Spleen (tissue), 11 donors: Measurements from ENCODE around the gene RHOBTB3. TPM values are rescaled to one million over a fixed set of nuclear protein-coding genes. Genes with fewer than 3 reads are reported as not detected.

ENCODE experiments used
- DNase-seq: peaks from one replicate; pipeline ENCODE4 v3.0.0-alpha.2; 2020
- H3K27ac ChIP-seq, 8 donors: fragments of 200-600 bp; sonication (generic) in 7 of 8; 1 replicate in 4 of 8; 2 replicates in 4 of 8; pipeline versions ENCODE4 v1.5.0 to v1.8.0; 2016 to 2021; ENCODE audit warnings: inconsistent platforms in 4 of 8, mild to moderate bottlenecking in 4 of 8, moderate library complexity in 1 of 8
- H3K27me3 ChIP-seq, 7 donors: fragments of 200-600 bp; sonication (generic) in 6 of 7; replicated peaks in 1 of 7; 1 replicate in 4 of 7; 2 replicates in 3 of 7; pipeline versions ENCODE4 v1.5.0 to v1.8.0; 2016 to 2021; ENCODE audit warnings: inconsistent platforms in 3 of 7, mild to moderate bottlenecking in 1 of 7
- H3K36me3 ChIP-seq, 6 donors: fragments of 200-600 bp; sonication (generic) in 5 of 6; 1 replicate in 4 of 6; 2 replicates in 2 of 6; pipeline versions ENCODE4 v1.5.0 to v1.8.0; 2016 to 2021; ENCODE audit warnings: inconsistent platforms in 2 of 6
- H3K4me1 ChIP-seq, 6 donors: fragments of 200-600 bp; sonication (generic) in 5 of 6; 1 replicate in 3 of 6; 2 replicates in 3 of 6; pipeline versions ENCODE4 v1.5.0 to v1.8.0; 2016 to 2021; ENCODE audit warnings: inconsistent platforms in 3 of 6
- H3K4me3 ChIP-seq, 8 donors: fragments of 200-600 bp; sonication (generic) in 7 of 8; 1 replicate in 4 of 8; 2 replicates in 4 of 8; pipeline versions ENCODE4 v1.5.0 to v1.8.0; 2016 to 2021; ENCODE audit warnings: inconsistent platforms in 4 of 8, mild to moderate bottlenecking in 4 of 8, moderate library complexity in 2 of 8
- H3K9me3 ChIP-seq, 8 donors: fragments of 200-600 bp; sonication (generic) in 7 of 8; 1 replicate in 4 of 8; 2 replicates in 4 of 8; pipeline versions ENCODE4 v1.5.0 to v1.8.0; 2016 to 2021; ENCODE audit warnings: inconsistent platforms in 4 of 8
- CTCF ChIP-seq, 11 experiments: fragments of 200-600 bp in 7 of 11; fragments of 450-650 bp in 4 of 11; sonication (generic) in 4 of 11; IDR thresholded peaks in 8 of 11; conservative IDR thresholded peaks in 3 of 11; 1 replicate in 7 of 11; 2 replicates in 4 of 11; pipeline versions ENCODE4 v1.4.0 to v1.8.0; 2016 to 2021; ENCODE audit warnings: antibody characterized with exemption in 11 of 11, inconsistent platforms in 4 of 11, mild to moderate bottlenecking in 1 of 11
- POLR2A ChIP-seq, 3 donors: fragments of 450-650 bp; IDR thresholded peaks; one replicate each; pipeline ENCODE4 v1.5.1; 2017; ENCODE audit warnings: antibody characterized with exemption in 3 of 3, mild to moderate bottlenecking in 1 of 3
- POLR2AphosphoS5 ChIP-seq, 3 donors: sonication (generic); formaldehyde crosslinking; IDR thresholded peaks; one replicate each; pipeline ENCODE4 v1.5.1; 2017; ENCODE audit warnings: antibody characterized with exemption in 3 of 3
- WGBS, 5 donors: extraction: QIAGEN DNeasy Blood & Tissue Kit in 3 of 5; methylation state at CpG; one replicate each; pipeline versions ENCODE4 v1.1.5 to v1.1.7; 2013 to 2018; 5-methylcytosine and 5-hydroxymethylcytosine counted together
- intact Hi-C: fragments of 100-400 bp; cut with DNase I; formaldehyde crosslinking; loops from one replicate; pipeline ENCODE4 v1.15.0; 2023; ENCODE audit warnings: low total_unique reads
- polyA plus RNA-seq, 3 donors: library from polyadenylated mRNA; stranded (reverse); fragments of 200-250 nt; gene quantifications; one replicate each; pipeline ENCODE4 v1.2.1, GENCODE V29; 2013
- total RNA-seq, 7 donors: library from RNA; depleted of rRNA in 3 of 7; stranded (reverse); fragments of >200 nt in 3 of 7; fragmentation: NEBNext Ultra II Directional in 4 of 7; extraction: Animal tissue kit (Norgen Biotek cat#: 25700) in 4 of 7; gene quantifications; one replicate each; pipeline versions ENCODE4 v1.1.0 to v1.2.1, GENCODE V29; 2016 to 2021
- donor health status: healthy with polysubstance abuse.
- donor health status: DM: no; HTN: no; CAD: no; lungs with moderate emphysema.
- donor health status: DM: no; HTN: no; CAD: no.
- donor health status: Bipolar disorder and iron deficiency.
- donor health status: healthy.
- donor health status: DM: no; HTN: no; CAD: no.
- donor health status: DM: yes; HTN: yes; CAD: no.

The RHOBTB3 gene
- total and polyA plus RNA-seq, 10 donors, result 4.5 to 71.1 (median 38.4) TPM

- Histone ChIP-seq H3K9me3 (no peaks in the 10 kb centered on the region), H3K36me3 (peaks cover 0 to 26% (median 0%) of the 10 kb centered on the region in 6 donors), H3K27ac (no peak overlapping the region), H3K4me3 (no peak overlapping the region), H3K27me3 (no peaks in the 10 kb centered on the region), H3K4me1 (peaks cover 5 to 40% (median 18%) of the 10 kb centered on the region in 6 donors)
- 78 to 88% (median 83%) methylated on average over 2 of the region's 2 CpGs for WGBS, 5 donors
- no peak for DNase-seq
- intact Hi-C loops, result no loop called here
- no peak for TF ChIP-seq POLR2AphosphoS5 (IDR thresholded peaks at IDR 0.05)
- TF ChIP-seq CTCF (IDR thresholded peaks at IDR 0.05 in 8 of 11, conservative IDR thresholded peaks at IDR 0.05 in 3 of 11), result no peak
- no peak for TF ChIP-seq POLR2A (IDR thresholded peaks at IDR 0.05)
These were observed 8.7 kb downstream of the RHOBTB3 start for GRCh38 chr5:95739857-95740256.

- intact Hi-C loops, result no loop called here
- Histone ChIP-seq H3K27me3 (no peaks in the 10 kb centered on the region), H3K9me3 (no peaks in the 10 kb centered on the region), H3K4me1 (peaks cover 5 to 25% (median 14%) of the 10 kb centered on the region in 6 donors), H3K36me3 (peaks cover 0 to 38% (median 0%) of the 10 kb centered on the region in 6 donors), H3K27ac (no peak overlapping the region), H3K4me3 (no peak overlapping the region)
- no peak for DNase-seq
- no peak for TF ChIP-seq POLR2A (IDR thresholded peaks at IDR 0.05)
- TF ChIP-seq POLR2AphosphoS5 (IDR thresholded peaks at IDR 0.05), result no peak
- no peak for TF ChIP-seq CTCF (IDR thresholded peaks at IDR 0.05 in 8 of 11, conservative IDR thresholded peaks at IDR 0.05 in 3 of 11)
- 83 to 92% (median 86%) methylated on average over 4 of the region's 4 CpGs for WGBS, 5 donors
These were observed 10.3 kb downstream of the RHOBTB3 start for GRCh38 chr5:95741458-95741857.

GRCh38 chr5:95743232-95743631 lies 12.1 kb downstream of the RHOBTB3 start:
- TF ChIP-seq POLR2AphosphoS5 (IDR thresholded peaks at IDR 0.05) (no peak), POLR2A (IDR thresholded peaks at IDR 0.05) (no peak), CTCF (IDR thresholded peaks at IDR 0.05 in 8 of 11, conservative IDR thresholded peaks at IDR 0.05 in 3 of 11) (no peak)
- Histone ChIP-seq H3K27me3 (no peaks in the 10 kb centered on the region), H3K9me3 (no peaks in the 10 kb centered on the region), H3K4me3 (no peak overlapping the region), H3K36me3 (peaks cover 0 to 46% (median 0%) of the 10 kb centered on the region in 6 donors), H3K4me1 (peaks cover 0 to 14% (median 8%) of the 10 kb centered on the region in 6 donors), H3K27ac (no peak overlapping the region)
- 81 to 100% (median 86%) methylated on average over 2 of the region's 2 CpGs for WGBS, 5 donors
- no peak for DNase-seq
- intact Hi-C loops, result no loop called here

- Histone ChIP-seq H3K4me3 (no peak overlapping the region), H3K4me1 (peaks cover 0 to 9% (median 5%) of the 10 kb centered on the region in 6 donors), H3K9me3 (no peaks in the 10 kb centered on the region), H3K27ac (no peak overlapping the region), H3K27me3 (no peaks in the 10 kb centered on the region), H3K36me3 (peaks cover 0 to 50% (median under 1%) of the 10 kb centered on the region in 6 donors)
- TF ChIP-seq POLR2AphosphoS5 (IDR thresholded peaks at IDR 0.05) (no peak), POLR2A (IDR thresholded peaks at IDR 0.05) (no peak), CTCF (IDR thresholded peaks at IDR 0.05 in 8 of 11, conservative IDR thresholded peaks at IDR 0.05 in 3 of 11) (no peak)
- intact Hi-C loops, result no loop called here
- no peak for DNase-seq
- 81 to 100% (median 85%) methylated on average over 1 of the region's 1 CpG for WGBS, 5 donors
These were observed 12.7 kb downstream of the RHOBTB3 start for GRCh38 chr5:95743877-95744276.
